GM12878 (cell line): ENCODE data around the gene SRSF3. TPM values are rescaled to one million over a fixed set of nuclear protein-coding genes. Genes with fewer than 3 reads are reported as not detected.
A peak's percentile ranks its signal among the peaks of the same experiment; 100 is the strongest.

Source experiments
- BMI1 ChIP-seq: fragments of 450-650 bp; IDR thresholded peaks from 2 replicates; pipeline ENCODE4 v1.6.1; 2016; ENCODE audit warnings: mild to moderate bottlenecking, moderate library complexity, borderline replicate concordance
- CBX5 ChIP-seq: sonication (generic); IDR thresholded peaks from 2 replicates; pipeline ENCODE4 v1.6.1; 2016; ENCODE audit warnings: low read depth, moderate library complexity, mild to moderate bottlenecking, inconsistent platforms
- CHD2 ChIP-seq: IDR thresholded peaks from 2 replicates; pipeline ENCODE4 v1.6.1; 2011; ENCODE audit warnings: low read depth, low read length, improper control_type of control experiment, borderline replicate concordance
- FOXM1 ChIP-seq: IDR thresholded peaks from 2 replicates; pipeline ENCODE4 v1.6.1; 2012; ENCODE audit warnings: low read depth, mild to moderate bottlenecking, inconsistent platforms, low read length, moderate library complexity
- HCFC1 ChIP-seq: fragments of 150-350 bp; IDR thresholded peaks from 2 replicates; pipeline ENCODE4 v1.6.1; 2014; ENCODE audit warnings: low read length
- IRF4 ChIP-seq: IDR thresholded peaks from 2 replicates; pipeline ENCODE4 v1.6.1; 2011; ENCODE audit warnings: low read depth, low read length
- KLF5 ChIP-seq: fragments of 450-650 bp; IDR thresholded peaks from 2 replicates; pipeline ENCODE4 v1.6.1; 2014; ENCODE audit warnings: mild to moderate bottlenecking; ENCODE audit not compliant: partially characterized antibody
- LARP7 ChIP-seq: fragments of 450-650 bp; IDR thresholded peaks from 2 replicates; pipeline ENCODE4 v1.6.1; 2017; ENCODE audit warnings: mild to moderate bottlenecking
- NR2F1 ChIP-seq: fragments of 450-650 bp; conservative IDR thresholded peaks from 2 replicates; pipeline ENCODE4 v1.6.1; 2017; ENCODE audit warnings: mild to moderate bottlenecking
- SRF ChIP-seq, 2 experiments: IDR thresholded peaks; 2 replicates each; pipeline ENCODE4 v1.6.1; 2011; ENCODE audit warnings: low read depth in 2 of 2, low read length in 2 of 2, mild to moderate bottlenecking in 1 of 2, moderate library complexity in 1 of 2
- polyA plus RNA-seq, 11 experiments: library from polyadenylated mRNA; depleted of rRNA in 4 of 11; unstranded in 6 of 11; stranded (reverse) in 5 of 11; fragments of >200 nt; fragmentation: Nextera tagmentation in 4 of 11; fragmentation: Illumina TruSeq in 1 of 11; extraction: Ambion mirVana in 4 of 11; extraction: Trizol in 1 of 11; gene quantifications; 1 replicate in 1 of 11; 2 replicates in 10 of 11; pipeline versions ENCODE4 v1.2.1 to v1.2.3, GENCODE V29; 2011 to 2016; ENCODE audit warnings: inconsistent platforms in 2 of 11, missing spikeins in 2 of 11, low read depth in 1 of 11
- total RNA-seq, 4 experiments: library from RNA; depleted of rRNA in 3 of 4; stranded (reverse); fragments of >200 nt in 3 of 4; fragmentation: Illumina TruSeq in 1 of 4; extraction: Trizol in 1 of 4; gene quantifications; 2 replicates each; pipeline versions ENCODE4 v1.2.1 to v1.2.3, GENCODE V29; 2013 to 2021
- TF ChIP-seq, protein P1 (sequence below): IDR thresholded peaks from 2 replicates; pipeline ENCODE4 v1.6.1; 2011; ENCODE audit warnings: mild to moderate bottlenecking, low read depth, low read length, moderate library complexity; ENCODE audit not compliant: insufficient replicate concordance
- TF ChIP-seq, protein P2 (sequence below): fragments of 450-650 bp; IDR thresholded peaks from 2 replicates; pipeline ENCODE4 v1.6.1; 2016; ENCODE audit warnings: mild to moderate bottlenecking, moderate library complexity, borderline replicate concordance
- TF ChIP-seq, protein P3 (sequence below): IDR thresholded peaks from 2 replicates; pipeline ENCODE4 v1.6.1; 2011; ENCODE audit warnings: borderline replicate concordance, low read depth, mild to moderate bottlenecking, moderate library complexity, mixed read lengths, low read length; ENCODE audit not compliant: insufficient read depth; ENCODE audit errors: extremely low read length
- TF ChIP-seq, protein P4 (sequence below): fragments of 450-650 bp; IDR thresholded peaks from 2 replicates; pipeline ENCODE4 v1.6.1; 2017; ENCODE audit warnings: antibody characterized with exemption, mild to moderate bottlenecking, moderate library complexity
- TF ChIP-seq, protein P5 (sequence below): fragments of 450-650 bp; IDR thresholded peaks from 2 replicates; pipeline ENCODE4 v1.6.1; 2014; ENCODE audit warnings: mild to moderate bottlenecking
- TF ChIP-seq, protein P6 (sequence below): fragments of 450-650 bp; conservative IDR thresholded peaks from 2 replicates; pipeline ENCODE4 v1.6.1; 2017; ENCODE audit warnings: mild to moderate bottlenecking, moderate library complexity

The SRSF3 gene
- total and polyA plus RNA-seq, 10 of the 15 experiments (the other 5 are each of a cell fraction or from before 2014, with no cell fraction given): 195 to 1,377 (median 493) TPM

DNA sequence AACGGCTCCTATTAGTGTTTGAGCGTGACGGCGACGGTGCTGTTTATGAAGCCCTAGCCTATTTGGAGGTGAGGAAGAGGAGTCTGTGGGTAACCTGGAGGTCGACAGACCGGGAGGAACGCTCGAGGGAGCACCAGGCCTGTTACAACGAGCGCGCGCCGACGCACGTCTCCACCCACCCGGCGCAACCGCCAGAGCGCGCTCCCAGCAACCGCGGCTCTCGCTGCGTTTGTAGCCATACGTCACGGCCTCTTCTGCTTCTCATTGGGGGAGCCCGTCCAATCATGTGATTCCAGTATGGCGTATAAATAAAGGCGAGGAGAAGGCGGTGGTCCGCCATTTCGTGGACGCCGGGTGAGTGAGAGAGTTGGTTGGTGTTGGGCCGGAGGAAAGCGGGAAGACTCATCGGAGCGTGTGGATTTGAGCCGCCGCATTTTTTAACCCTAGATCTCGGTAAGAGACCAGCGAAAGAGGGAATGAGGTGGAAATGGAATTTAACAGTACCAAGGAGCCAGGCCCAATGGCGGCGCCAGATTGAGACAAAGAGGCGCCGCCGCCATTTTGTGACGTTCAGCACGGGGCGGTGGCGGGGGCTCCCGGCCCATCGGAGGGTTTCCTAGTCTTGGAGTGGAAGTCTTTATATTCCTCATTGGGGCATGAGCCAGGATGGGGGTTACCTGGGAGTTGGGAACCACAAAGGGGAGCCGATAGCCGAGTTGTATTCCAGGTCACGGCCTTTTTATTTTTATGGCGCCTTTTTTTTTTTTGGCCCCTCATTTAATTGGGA, at the start of gene SRSF3 (continued):
- TF ChIP-seq, protein P1, sequence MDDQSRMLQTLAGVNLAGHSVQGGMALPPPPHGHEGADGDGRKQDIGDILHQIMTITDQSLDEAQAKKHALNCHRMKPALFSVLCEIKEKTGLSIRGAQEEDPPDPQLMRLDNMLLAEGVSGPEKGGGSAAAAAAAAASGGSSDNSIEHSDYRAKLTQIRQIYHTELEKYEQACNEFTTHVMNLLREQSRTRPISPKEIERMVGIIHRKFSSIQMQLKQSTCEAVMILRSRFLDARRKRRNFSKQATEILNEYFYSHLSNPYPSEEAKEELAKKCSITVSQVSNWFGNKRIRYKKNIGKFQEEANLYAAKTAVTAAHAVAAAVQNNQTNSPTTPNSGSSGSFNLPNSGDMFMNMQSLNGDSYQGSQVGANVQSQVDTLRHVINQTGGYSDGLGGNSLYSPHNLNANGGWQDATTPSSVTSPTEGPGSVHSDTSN: peak; percentile 49
- TF ChIP-seq, protein P2, sequence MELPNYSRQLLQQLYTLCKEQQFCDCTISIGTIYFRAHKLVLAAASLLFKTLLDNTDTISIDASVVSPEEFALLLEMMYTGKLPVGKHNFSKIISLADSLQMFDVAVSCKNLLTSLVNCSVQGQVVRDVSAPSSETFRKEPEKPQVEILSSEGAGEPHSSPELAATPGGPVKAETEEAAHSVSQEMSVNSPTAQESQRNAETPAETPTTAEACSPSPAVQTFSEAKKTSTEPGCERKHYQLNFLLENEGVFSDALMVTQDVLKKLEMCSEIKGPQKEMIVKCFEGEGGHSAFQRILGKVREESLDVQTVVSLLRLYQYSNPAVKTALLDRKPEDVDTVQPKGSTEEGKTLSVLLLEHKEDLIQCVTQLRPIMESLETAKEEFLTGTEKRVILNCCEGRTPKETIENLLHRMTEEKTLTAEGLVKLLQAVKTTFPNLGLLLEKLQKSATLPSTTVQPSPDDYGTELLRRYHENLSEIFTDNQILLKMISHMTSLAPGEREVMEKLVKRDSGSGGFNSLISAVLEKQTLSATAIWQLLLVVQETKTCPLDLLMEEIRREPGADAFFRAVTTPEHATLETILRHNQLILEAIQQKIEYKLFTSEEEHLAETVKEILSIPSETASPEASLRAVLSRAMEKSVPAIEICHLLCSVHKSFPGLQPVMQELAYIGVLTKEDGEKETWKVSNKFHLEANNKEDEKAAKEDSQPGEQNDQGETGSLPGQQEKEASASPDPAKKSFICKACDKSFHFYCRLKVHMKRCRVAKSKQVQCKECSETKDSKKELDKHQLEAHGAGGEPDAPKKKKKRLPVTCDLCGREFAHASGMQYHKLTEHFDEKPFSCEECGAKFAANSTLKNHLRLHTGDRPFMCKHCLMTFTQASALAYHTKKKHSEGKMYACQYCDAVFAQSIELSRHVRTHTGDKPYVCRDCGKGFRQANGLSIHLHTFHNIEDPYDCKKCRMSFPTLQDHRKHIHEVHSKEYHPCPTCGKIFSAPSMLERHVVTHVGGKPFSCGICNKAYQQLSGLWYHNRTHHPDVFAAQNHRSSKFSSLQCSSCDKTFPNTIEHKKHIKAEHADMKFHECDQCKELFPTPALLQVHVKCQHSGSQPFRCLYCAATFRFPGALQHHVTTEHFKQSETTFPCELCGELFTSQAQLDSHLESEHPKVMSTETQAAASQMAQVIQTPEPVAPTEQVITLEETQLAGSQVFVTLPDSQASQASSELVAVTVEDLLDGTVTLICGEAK: no peak
- TF ChIP-seq IRF4 (peak; percentile 24; the same call in 1 of the 2 replicates), NR2F1 (peak; percentile 4; the same call in 1 of the 2 replicates), BMI1 (no peak), FOXM1 (peak; percentile 45; the same call in 1 of the 2 replicates), CBX5 (peak; percentile 60; the same call in 1 of the 2 replicates), SRF (IDR thresholded peaks at IDR 0.05; ENCODE audit: low read depth in 2 of 2, low read length in 2 of 2) (no peak), HCFC1 (peak; percentile 67), CHD2 (peak; percentile 76; the same call in 1 of the 2 replicates), LARP7 (peak; percentile 47), KLF5 (peak; percentile 88)
- TF ChIP-seq, protein P3, sequence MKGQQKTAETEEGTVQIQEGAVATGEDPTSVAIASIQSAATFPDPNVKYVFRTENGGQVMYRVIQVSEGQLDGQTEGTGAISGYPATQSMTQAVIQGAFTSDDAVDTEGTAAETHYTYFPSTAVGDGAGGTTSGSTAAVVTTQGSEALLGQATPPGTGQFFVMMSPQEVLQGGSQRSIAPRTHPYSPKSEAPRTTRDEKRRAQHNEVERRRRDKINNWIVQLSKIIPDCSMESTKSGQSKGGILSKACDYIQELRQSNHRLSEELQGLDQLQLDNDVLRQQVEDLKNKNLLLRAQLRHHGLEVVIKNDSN: peak; percentile 79
- TF ChIP-seq, protein P4, sequence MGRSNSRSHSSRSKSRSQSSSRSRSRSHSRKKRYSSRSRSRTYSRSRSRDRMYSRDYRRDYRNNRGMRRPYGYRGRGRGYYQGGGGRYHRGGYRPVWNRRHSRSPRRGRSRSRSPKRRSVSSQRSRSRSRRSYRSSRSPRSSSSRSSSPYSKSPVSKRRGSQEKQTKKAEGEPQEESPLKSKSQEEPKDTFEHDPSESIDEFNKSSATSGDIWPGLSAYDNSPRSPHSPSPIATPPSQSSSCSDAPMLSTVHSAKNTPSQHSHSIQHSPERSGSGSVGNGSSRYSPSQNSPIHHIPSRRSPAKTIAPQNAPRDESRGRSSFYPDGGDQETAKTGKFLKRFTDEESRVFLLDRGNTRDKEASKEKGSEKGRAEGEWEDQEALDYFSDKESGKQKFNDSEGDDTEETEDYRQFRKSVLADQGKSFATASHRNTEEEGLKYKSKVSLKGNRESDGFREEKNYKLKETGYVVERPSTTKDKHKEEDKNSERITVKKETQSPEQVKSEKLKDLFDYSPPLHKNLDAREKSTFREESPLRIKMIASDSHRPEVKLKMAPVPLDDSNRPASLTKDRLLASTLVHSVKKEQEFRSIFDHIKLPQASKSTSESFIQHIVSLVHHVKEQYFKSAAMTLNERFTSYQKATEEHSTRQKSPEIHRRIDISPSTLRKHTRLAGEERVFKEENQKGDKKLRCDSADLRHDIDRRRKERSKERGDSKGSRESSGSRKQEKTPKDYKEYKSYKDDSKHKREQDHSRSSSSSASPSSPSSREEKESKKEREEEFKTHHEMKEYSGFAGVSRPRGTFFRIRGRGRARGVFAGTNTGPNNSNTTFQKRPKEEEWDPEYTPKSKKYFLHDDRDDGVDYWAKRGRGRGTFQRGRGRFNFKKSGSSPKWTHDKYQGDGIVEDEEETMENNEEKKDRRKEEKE: no peak
- TF ChIP-seq, protein P5, sequence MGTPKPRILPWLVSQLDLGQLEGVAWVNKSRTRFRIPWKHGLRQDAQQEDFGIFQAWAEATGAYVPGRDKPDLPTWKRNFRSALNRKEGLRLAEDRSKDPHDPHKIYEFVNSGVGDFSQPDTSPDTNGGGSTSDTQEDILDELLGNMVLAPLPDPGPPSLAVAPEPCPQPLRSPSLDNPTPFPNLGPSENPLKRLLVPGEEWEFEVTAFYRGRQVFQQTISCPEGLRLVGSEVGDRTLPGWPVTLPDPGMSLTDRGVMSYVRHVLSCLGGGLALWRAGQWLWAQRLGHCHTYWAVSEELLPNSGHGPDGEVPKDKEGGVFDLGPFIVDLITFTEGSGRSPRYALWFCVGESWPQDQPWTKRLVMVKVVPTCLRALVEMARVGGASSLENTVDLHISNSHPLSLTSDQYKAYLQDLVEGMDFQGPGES: peak; percentile 67
- TF ChIP-seq, protein P6, sequence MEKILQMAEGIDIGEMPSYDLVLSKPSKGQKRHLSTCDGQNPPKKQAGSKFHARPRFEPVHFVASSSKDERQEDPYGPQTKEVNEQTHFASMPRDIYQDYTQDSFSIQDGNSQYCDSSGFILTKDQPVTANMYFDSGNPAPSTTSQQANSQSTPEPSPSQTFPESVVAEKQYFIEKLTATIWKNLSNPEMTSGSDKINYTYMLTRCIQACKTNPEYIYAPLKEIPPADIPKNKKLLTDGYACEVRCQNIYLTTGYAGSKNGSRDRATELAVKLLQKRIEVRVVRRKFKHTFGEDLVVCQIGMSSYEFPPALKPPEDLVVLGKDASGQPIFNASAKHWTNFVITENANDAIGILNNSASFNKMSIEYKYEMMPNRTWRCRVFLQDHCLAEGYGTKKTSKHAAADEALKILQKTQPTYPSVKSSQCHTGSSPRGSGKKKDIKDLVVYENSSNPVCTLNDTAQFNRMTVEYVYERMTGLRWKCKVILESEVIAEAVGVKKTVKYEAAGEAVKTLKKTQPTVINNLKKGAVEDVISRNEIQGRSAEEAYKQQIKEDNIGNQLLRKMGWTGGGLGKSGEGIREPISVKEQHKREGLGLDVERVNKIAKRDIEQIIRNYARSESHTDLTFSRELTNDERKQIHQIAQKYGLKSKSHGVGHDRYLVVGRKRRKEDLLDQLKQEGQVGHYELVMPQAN: peak; percentile 85
